Immature natural killer cell (primary cell): ENCODE measurements around the gene MANBA. TPM values are rescaled to one million over a fixed set of nuclear protein-coding genes. Genes with fewer than 3 reads are reported as not detected.

Experiments used
- DNase-seq, 3 donors: peaks; one replicate each; pipeline ENCODE4 v3.0.0; 2022; ENCODE audit warnings: mixed read lengths in 1 of 3
- H3K27ac Mint-ChIP-seq, 6 donors: one replicate each; pipeline ENCODE4 v1.8.0; 2020; ENCODE audit warnings: mixed read lengths in 6 of 6, mild to moderate bottlenecking in 5 of 6, inconsistent platforms in 4 of 6, moderate library complexity in 3 of 6
- H3K27me3 Mint-ChIP-seq, 3 donors: one replicate each; pipeline ENCODE4 v1.8.0; 2020 to 2021; ENCODE audit warnings: low read depth in 3 of 3, mild to moderate bottlenecking in 3 of 3, mixed read lengths in 3 of 3, moderate library complexity in 3 of 3, inconsistent platforms in 1 of 3
- H3K36me3 Mint-ChIP-seq, 3 donors: one replicate each; pipeline ENCODE4 v1.8.0; 2020; ENCODE audit warnings: mixed read lengths in 3 of 3, inconsistent platforms in 2 of 3, mild to moderate bottlenecking in 2 of 3
- H3K4me1 Mint-ChIP-seq, 2 donors: one replicate each; pipeline ENCODE4 v1.8.0; 2020; ENCODE audit warnings: inconsistent platforms in 2 of 2, mild to moderate bottlenecking in 2 of 2, mixed read lengths in 2 of 2, moderate library complexity in 1 of 2
- H3K4me3 Mint-ChIP-seq, 5 donors: one replicate each; pipeline ENCODE4 v1.8.0; 2020; ENCODE audit warnings: mild to moderate bottlenecking in 5 of 5, mixed read lengths in 5 of 5, inconsistent platforms in 3 of 5, moderate library complexity in 3 of 5
- H3K9me3 Mint-ChIP-seq, 6 donors: one replicate each; pipeline ENCODE4 v1.8.0; 2020; ENCODE audit warnings: mild to moderate bottlenecking in 6 of 6, mixed read lengths in 6 of 6, inconsistent platforms in 4 of 6, moderate library complexity in 3 of 6
- polyA plus RNA-seq, 3 donors: library from polyadenylated mRNA; unstranded; fragments of 300-500 nt; fragmentation: Illumina TruSeq; gene quantifications; one replicate each; pipeline ENCODE4 v1.2.3, GENCODE V29; 2021

Gene MANBA
- polyA plus RNA-seq, 3 donors from 2014 or later = 17.7 to 26.2 (median 18.3) TPM

- Mint-ChIP-seq H3K27me3 (peaks cover 0 to 1% (median 0%) of the 10 kb centered on the region in 3 donors), H3K27ac (peak overlapping the region; percentile 60 to 83 (median 73)), H3K4me3 (peak overlapping the region in 1 of 5 donors; percentile 7), H3K4me1 (peaks cover 20 to 31% of the 10 kb centered on the region in 2 donors), H3K9me3 (no peaks in the 10 kb centered on the region), H3K36me3 (peaks cover 31 to 57% (median 52%) of the 10 kb centered on the region in 3 donors)
- DNase-seq = peak in 1 of 3 donors; percentile 10
Observed at GRCh38 chr4:102598086-102598761, 162.5 kb downstream of the MANBA start.

- H3K27ac Mint-ChIP-seq = no peak overlapping the region
- no peak for DNase-seq
- peaks cover 32 to 47% of the 10 kb centered on the region in 2 donors for H3K4me1 Mint-ChIP-seq
- no peaks in the 10 kb centered on the region for H3K9me3 Mint-ChIP-seq
- no peak overlapping the region for H3K4me3 Mint-ChIP-seq
- H3K27me3 Mint-ChIP-seq = peaks cover 0 to 3% (median 0%) of the 10 kb centered on the region in 3 donors
- peaks cover 27 to 57% (median 48%) of the 10 kb centered on the region in 3 donors for H3K36me3 Mint-ChIP-seq
Observed at GRCh38 chr4:102596532-102596931, 164.2 kb downstream of the MANBA start.

GRCh38 chr4:102594000-102594399, 166.8 kb downstream of the MANBA start:
- Mint-ChIP-seq H3K27ac (peak overlapping the region in 1 of 6 donors; percentile 14), H3K4me1 (peaks cover 43 to 70% of the 10 kb centered on the region in 2 donors), H3K9me3 (no peaks in the 10 kb centered on the region)

GRCh38 chr4:102593147-102593546, 167.6 kb downstream of the MANBA start:
- Mint-ChIP-seq H3K4me3 (peak overlapping the region in 2 of 5 donors; percentile 19 to 36), H3K36me3 (peaks cover 19 to 53% (median 36%) of the 10 kb centered on the region in 3 donors), H3K4me1 (peaks cover 36 to 64% of the 10 kb centered on the region in 2 donors), H3K27ac (peak overlapping the region in 4 of 6 donors; percentile 32 to 63 (median 50)), H3K9me3 (no peaks in the 10 kb centered on the region), H3K27me3 (peaks cover 0 to 4% (median 0%) of the 10 kb centered on the region in 3 donors)
- DNase-seq = no peak

More at GRCh38 chr4:102594000-102594399, 166.8 kb downstream of the MANBA start:
- no peak overlapping the region for H3K4me3 Mint-ChIP-seq
- peaks cover 25 to 59% (median 41%) of the 10 kb centered on the region in 3 donors for H3K36me3 Mint-ChIP-seq
- no peak for DNase-seq
- H3K27me3 Mint-ChIP-seq = peaks cover 0 to 4% (median 0%) of the 10 kb centered on the region in 3 donors

GRCh38 chr4:102592256-102592655, 168.5 kb downstream of the MANBA start:
- Mint-ChIP-seq H3K36me3 (peaks cover 14 to 52% (median 32%) of the 10 kb centered on the region in 3 donors), H3K4me1 (peaks cover 28 to 64% of the 10 kb centered on the region in 2 donors), H3K27me3 (peaks cover 0 to 4% (median 0%) of the 10 kb centered on the region in 3 donors), H3K4me3 (no peak overlapping the region), H3K9me3 (no peaks in the 10 kb centered on the region), H3K27ac (peak overlapping the region in 2 of 6 donors; percentile 9 to 27)
- DNase-seq = no peak

DNA sequence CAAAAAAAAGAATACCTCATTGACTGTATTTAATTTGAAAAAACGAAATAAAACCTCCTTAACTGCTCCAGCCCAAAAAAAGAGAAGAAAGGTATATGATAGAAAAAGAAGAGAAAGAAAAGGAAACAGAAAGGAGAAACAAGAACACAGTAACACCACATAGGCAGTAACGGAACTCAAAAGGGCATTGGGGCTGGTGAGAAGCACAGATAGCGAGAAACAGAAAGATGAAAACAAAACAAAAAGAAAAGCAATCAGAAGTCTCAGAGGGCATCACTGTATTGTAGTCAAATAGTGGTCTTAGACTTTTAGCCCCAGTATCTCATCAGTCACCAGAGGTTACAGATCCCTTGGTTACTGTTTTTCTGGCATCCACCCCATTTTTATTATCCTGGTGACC, 171.0 kb downstream of the MANBA start:
- Mint-ChIP-seq H3K4me1 (peaks cover 42 to 83% of the 10 kb centered on the region in 2 donors), H3K4me3 (no peak overlapping the region), H3K27me3 (peaks cover 0 to 4% (median 1%) of the 10 kb centered on the region in 3 donors), H3K36me3 (peaks cover 4 to 43% (median 23%) of the 10 kb centered on the region in 3 donors), H3K9me3 (no peaks in the 10 kb centered on the region), H3K27ac (peak overlapping the region in 5 of 6 donors; percentile 8 to 46 (median 26))
- no peak for DNase-seq

- Mint-ChIP-seq H3K4me1 (peaks cover 27 to 56% of the 10 kb centered on the region in 2 donors), H3K27ac (peak overlapping the region; percentile 48 to 79 (median 71)), H3K27me3 (peaks cover 0 to 2% (median 1%) of the 10 kb centered on the region in 3 donors), H3K9me3 (no peaks in the 10 kb centered on the region), H3K4me3 (peak overlapping the region in 2 of 5 donors; percentile 2 to 17), H3K36me3 (peaks cover 20 to 56% (median 20%) of the 10 kb centered on the region in 3 donors)
- DNase-seq = no peak
Observed at GRCh38 chr4:102586644-102587021, 174.1 kb downstream of the MANBA start.

DNA sequence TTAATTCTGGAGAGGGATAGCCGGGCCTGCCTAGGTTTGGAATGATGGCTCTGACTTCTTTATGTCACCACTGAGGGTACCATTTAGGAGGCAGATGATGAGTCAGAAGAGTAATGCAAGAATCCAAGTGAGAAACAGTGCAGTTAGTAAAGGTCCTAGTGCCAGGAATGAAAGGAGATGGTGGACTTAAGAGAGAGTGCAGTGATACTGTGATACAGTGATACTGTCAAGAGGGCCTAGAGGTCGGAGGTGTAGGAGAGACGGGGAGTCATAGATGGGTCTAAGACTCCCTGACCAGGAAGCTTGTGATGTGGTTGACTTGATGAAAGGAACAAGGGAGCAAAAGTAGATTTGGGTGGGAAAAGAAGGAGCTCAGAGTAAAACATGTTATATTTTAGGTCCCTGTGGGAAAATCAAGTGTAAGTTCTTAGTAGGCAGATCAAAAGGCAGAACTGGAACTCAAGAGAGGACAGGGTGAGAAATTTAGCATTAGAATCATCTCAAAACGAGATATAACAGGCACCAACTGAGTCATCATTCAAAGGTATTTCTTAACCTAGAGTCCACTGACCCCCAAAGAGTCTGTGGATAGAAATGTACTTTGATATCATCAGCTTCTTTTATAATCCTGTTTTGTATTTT, 174.6 kb downstream of the MANBA start:
- Mint-ChIP-seq H3K4me1 (peaks cover 27 to 53% of the 10 kb centered on the region in 2 donors), H3K4me3 (peak overlapping the region in 3 of 5 donors; percentile 4 to 21 (median 17)), H3K36me3 (peaks cover 17 to 55% (median 24%) of the 10 kb centered on the region in 3 donors), H3K9me3 (no peaks in the 10 kb centered on the region), H3K27ac (peak overlapping the region; percentile 48 to 79 (median 71)), H3K27me3 (peaks cover 0 to 1% (median 0%) of the 10 kb centered on the region in 3 donors)
- no peak for DNase-seq

DNA sequence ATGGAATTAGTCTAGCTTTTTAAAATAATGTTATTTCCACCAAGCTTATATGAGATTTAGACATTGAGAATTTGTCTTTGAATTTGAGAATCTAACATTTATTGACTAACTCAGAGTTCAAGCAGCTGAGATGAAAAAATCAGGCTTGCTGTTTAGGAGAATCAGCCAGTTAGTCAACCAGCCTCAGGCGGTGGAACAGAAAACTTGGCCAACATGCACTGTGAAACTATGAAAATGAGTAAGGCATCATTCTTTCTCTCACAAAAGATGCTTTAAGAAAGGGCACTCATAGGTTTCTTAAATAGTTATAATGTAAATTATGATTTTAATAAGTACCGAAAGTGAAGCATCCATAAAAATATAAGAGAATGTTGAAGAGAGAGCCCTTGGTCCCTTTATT, 175.4 kb downstream of the MANBA start:
- Mint-ChIP-seq H3K4me3 (no peak overlapping the region), H3K4me1 (peaks cover 24 to 45% of the 10 kb centered on the region in 2 donors), H3K27me3 (peaks cover 0 to 1% (median 0%) of the 10 kb centered on the region in 3 donors), H3K9me3 (no peaks in the 10 kb centered on the region), H3K36me3 (peaks cover 9 to 48% (median 20%) of the 10 kb centered on the region in 3 donors), H3K27ac (peak overlapping the region in 3 of 6 donors; percentile 19 to 75 (median 67))
- DNase-seq = no peak

GRCh38 chr4:102584091-102584490, 176.7 kb downstream of the MANBA start:
- peaks cover 16 to 33% of the 10 kb centered on the region in 2 donors for H3K4me1 Mint-ChIP-seq
- H3K9me3 Mint-ChIP-seq = no peaks in the 10 kb centered on the region
- H3K36me3 Mint-ChIP-seq = peaks cover 9 to 48% (median 20%) of the 10 kb centered on the region in 3 donors
- H3K27me3 Mint-ChIP-seq = peaks cover 0 to 1% (median 0%) of the 10 kb centered on the region in 3 donors
- no peak for DNase-seq
- H3K4me3 Mint-ChIP-seq = no peak overlapping the region
- H3K27ac Mint-ChIP-seq = no peak overlapping the region

Other genes starting within 250 kb of the MANBA start
- 100 to 1,000 TPM; 411 to 718 (median 463) TPM for gene UBE2D3, start 66.6 kb upstream of the MANBA start, polyA plus RNA-seq
- gene CISD2, start 108.0 kb upstream of the MANBA start, polyA plus RNA-seq = 10 to 100 TPM; 33.1 to 36.9 (median 34.9) TPM